Body of pancreas (tissue), 4 donors: ENCODE data around the gene CKLF.

Source experiments
- CTCF ChIP-seq, 7 experiments: fragments of 450-650 bp in 4 of 7; fragments of 200-600 bp in 3 of 7; sonication (generic) in 3 of 7; IDR thresholded peaks; one replicate each; pipeline ENCODE4 v1.5.1; 2016 to 2019; ENCODE audit warnings: antibody characterized with exemption in 7 of 7
- POLR2A ChIP-seq, 3 donors: fragments of 450-650 bp; IDR thresholded peaks; one replicate each; pipeline ENCODE4 v1.6.1; 2016; ENCODE audit warnings: antibody characterized with exemption in 3 of 3, mild to moderate bottlenecking in 2 of 3

GRCh38 chr16:66604376-66605176 lies 52.2 kb downstream of the CKLF start, which contains the start of gene CMTM3:
- TF ChIP-seq POLR2A (IDR thresholded peaks at IDR 0.05) (no peak), CTCF (IDR thresholded peaks at IDR 0.05) (peak; percentile 40 to 69 (median 56))
